DMS114 treated with DMSO at 0.1 percent for 48 hours (cell line): Measurements from ENCODE around the gene OTUB2.

Experiments used
- DNase-seq: peaks from one replicate; lab custom pipeline; 2025; ENCODE audit not compliant: unreplicated experiment; lab: John Stamatoyannopoulos, UW

The OTUB2 gene

GRCh38 chr14:94026173-94026888 lies at the start of gene OTUB2:
Gene OTUB2, plus strand, starts transcription at chr14:94026340. Its CDS starts 198 bp downstream, at chr14:94026538.
- peak; percentile 93 for DNase-seq

- DNase-seq: no peak
Measured at GRCh38 chr14:93976477-93977057, 49.6 kb upstream of the OTUB2 start, which contains the start of gene ASB2. Gene ASB2, minus strand, starts transcription at chr14:93976570. Its CDS starts 12,031 bp downstream, at chr14:93964539.

- DNase-seq: no peak
Measured at GRCh38 chr14:93977171-93977570, 49.0 kb upstream of the OTUB2 start.

GRCh38 chr14:93977790-93978581 lies 48.2 kb upstream of the OTUB2 start:
- DNase-seq: no peak

GRCh38 chr14:93978735-93979134 lies 47.4 kb upstream of the OTUB2 start:
- DNase-seq: no peak

GRCh38 chr14:93980456-93981201 lies 45.5 kb upstream of the OTUB2 start:
- no peak for DNase-seq

GRCh38 chr14:93981316-93982229 lies 44.6 kb upstream of the OTUB2 start:
- no peak for DNase-seq

- DNase-seq: no peak
Measured at GRCh38 chr14:93982230-93983007, 43.7 kb upstream of the OTUB2 start.

- DNase-seq: no peak
Measured at GRCh38 chr14:93984070-93984469, 42.1 kb upstream of the OTUB2 start.

- no peak for DNase-seq
Measured at GRCh38 chr14:93984987-93985410, 41.1 kb upstream of the OTUB2 start.

- no peak for DNase-seq
Measured at GRCh38 chr14:93986955-93987354, 39.2 kb upstream of the OTUB2 start.

GRCh38 chr14:93987376-93987775 lies 38.8 kb upstream of the OTUB2 start:
- no peak for DNase-seq

GRCh38 chr14:93987815-93988476 lies 38.2 kb upstream of the OTUB2 start:
- DNase-seq: no peak

GRCh38 chr14:93989939-93990338 lies 36.2 kb upstream of the OTUB2 start:
- DNase-seq: no peak

GRCh38 chr14:93991212-93991611 lies 34.9 kb upstream of the OTUB2 start:
- DNase-seq: no peak

GRCh38 chr14:93991649-93992048 lies 34.5 kb upstream of the OTUB2 start:
- DNase-seq: no peak

- DNase-seq: no peak
Measured at GRCh38 chr14:93993382-93993781, 32.8 kb upstream of the OTUB2 start.

GRCh38 chr14:93994919-93995682 lies 31.0 kb upstream of the OTUB2 start:
- no peak for DNase-seq
